PC-3 (cell line): ENCODE data around the gene ZCWPW1. TPM values are rescaled to one million over a fixed set of nuclear protein-coding genes. Genes with fewer than 3 reads are reported as not detected.

ENCODE experiments used
- ATAC-seq: fragments of 200-7000 bp; cut with Tn5 transposase; 2 replicates; pipeline ENCODE4 v1.9.1; 2020; ENCODE audit warnings: mild to moderate bottlenecking, moderate library complexity
- BruUV-seq: library from RNA; stranded (reverse); fragments of 400-500 nt; replicated peaks from 2 replicates; lab custom pipeline; 2021; lab: Mats Ljungman, UMichigan
- CTCF ChIA-PET: fragments of 300-600 bp; sonication (Branson Sonifier 250); formaldehyde crosslinking; loops from one replicate; lab custom pipeline; 2022; ENCODE audit warnings: antibody characterized with exemption; lab: Charles Lee
- POLR2A ChIA-PET: fragments of 300-600 bp; sonication (Branson Sonifier 250); formaldehyde crosslinking; loops from one replicate; lab custom pipeline; 2022; ENCODE audit warnings: antibody characterized with exemption; ENCODE audit not compliant: unreplicated experiment; lab: Charles Lee
- DNase-seq: peaks from one replicate; pipeline ENCODE4 v3.0.0-alpha.2; 2015
- H2AFZ ChIP-seq: fragments of 300-600 bp; sonication (generic); 2 replicates; pipeline ENCODE4 v1.6.0; 2016; ENCODE audit warnings: antibody characterized with exemption, low read length
- H3F3A ChIP-seq: fragments of 300-600 bp; sonication (generic); one replicate; pipeline ENCODE4 v1.6.0; 2017; ENCODE audit warnings: antibody characterized with exemption, low read length, control low read depth, mild to moderate bottlenecking; ENCODE audit not compliant: unreplicated experiment
- H3K27ac ChIP-seq: fragments of 300-600 bp; sonication (generic); 2 replicates; pipeline ENCODE4 v1.5.1; 2016; ENCODE audit warnings: mild to moderate bottlenecking, low read length
- H3K27me3 ChIP-seq: fragments of 300-600 bp; sonication (generic); 2 replicates; pipeline ENCODE4 v1.6.1; 2016; ENCODE audit warnings: low read length, mixed read lengths
- H3K36me3 ChIP-seq: fragments of 300-600 bp; sonication (generic); 2 replicates; pipeline ENCODE4 v1.6.1; 2016; ENCODE audit warnings: low read depth, mixed run types, low read length, mixed read lengths
- H3K4me1 ChIP-seq: fragments of 300-600 bp; sonication (generic); 2 replicates; pipeline ENCODE4 v1.5.1; 2016; ENCODE audit warnings: low read length; ENCODE audit not compliant: insufficient read depth
- H3K4me2 ChIP-seq: fragments of 300-600 bp; sonication (generic); 2 replicates; pipeline ENCODE4 v1.6.0; 2016; ENCODE audit warnings: low read length
- H3K4me3 ChIP-seq: fragments of 300-600 bp; sonication (generic); 2 replicates; pipeline ENCODE4 v1.5.1; 2016; ENCODE audit warnings: mild to moderate bottlenecking, low read length, mixed read lengths
- H3K79me2 ChIP-seq: fragments of 300-600 bp; sonication (generic); 2 replicates; pipeline ENCODE4 v1.6.1; 2017; ENCODE audit warnings: low read length, mixed read lengths
- H3K9ac ChIP-seq: fragments of 300-600 bp; sonication (generic); 2 replicates; pipeline ENCODE4 v1.6.0; 2016; ENCODE audit warnings: mild to moderate bottlenecking, low read length
- H3K9me2 ChIP-seq: fragments of 300-600 bp; sonication (generic); replicated peaks from 2 replicates; pipeline ENCODE4 v1.6.1; 2016; ENCODE audit warnings: mixed run types, low read length, mixed read lengths
- H3K9me3 ChIP-seq: fragments of 300-600 bp; sonication (generic); 2 replicates; pipeline ENCODE4 v1.6.1; 2016; ENCODE audit warnings: low read length, mixed read lengths
- H4K20me1 ChIP-seq: fragments of 300-600 bp; sonication (generic); 2 replicates; pipeline ENCODE4 v1.6.1; 2016; ENCODE audit warnings: low read length, mixed read lengths
- EZH2 ChIP-seq: fragments of 300-600 bp; sonication (generic); IDR thresholded peaks from one replicate; pipeline ENCODE4 v1.6.1; 2017; ENCODE audit warnings: antibody characterized with exemption, mild to moderate bottlenecking, low read length; ENCODE audit not compliant: unreplicated experiment
- EZH2phosphoT487 ChIP-seq: fragments of 300-600 bp; sonication (generic); IDR thresholded peaks from 2 replicates; pipeline ENCODE4 v1.6.1; 2018; ENCODE audit warnings: mild to moderate bottlenecking, antibody characterized with exemption, low read length, borderline replicate concordance
- intact Hi-C: fragments of 100-400 bp; cut with micrococcal nuclease; formaldehyde crosslinking; loops from 2 replicates; pipeline ENCODE4 v1.9.0; 2023
- total RNA-seq: library from RNA; depleted of rRNA; stranded (reverse); fragments of >200 nt; gene quantifications from 2 replicates; pipeline ENCODE4 v1.2.3, GENCODE V29; 2014
- TF ChIP-seq, protein P1 (sequence below): fragments of 300-600 bp; sonication (generic); conservative IDR thresholded peaks from 2 replicates; pipeline ENCODE4 v1.5.1; 2017; ENCODE audit warnings: antibody characterized with exemption, low read depth, mild to moderate bottlenecking, low read length

The ZCWPW1 gene
- total RNA-seq, 1 experiment from 2014 or later, result 2.2 TPM

DNA sequence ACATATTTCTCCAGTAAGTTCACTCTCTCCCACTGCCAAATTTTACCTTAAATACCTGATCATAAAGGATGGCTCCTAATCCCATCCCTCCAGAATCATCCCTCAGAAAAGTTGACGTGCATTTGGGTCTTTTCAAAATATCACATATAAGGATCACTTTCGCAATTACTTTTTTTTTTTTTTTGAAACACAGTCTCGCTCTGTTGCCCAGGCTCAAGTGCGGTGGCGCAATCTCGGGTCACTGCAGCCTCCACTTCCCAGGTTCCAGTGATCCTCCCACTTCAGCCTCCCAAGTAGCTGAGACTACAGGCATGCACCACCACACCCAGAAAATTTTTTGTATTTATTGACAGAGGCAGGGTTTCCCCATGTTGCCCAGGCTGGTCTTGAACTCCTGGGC lies 17.4 kb downstream of the ZCWPW1 start:
- TF ChIP-seq EZH2 (no peak), EZH2phosphoT487 (no peak)
- TF ChIP-seq, protein P1, sequence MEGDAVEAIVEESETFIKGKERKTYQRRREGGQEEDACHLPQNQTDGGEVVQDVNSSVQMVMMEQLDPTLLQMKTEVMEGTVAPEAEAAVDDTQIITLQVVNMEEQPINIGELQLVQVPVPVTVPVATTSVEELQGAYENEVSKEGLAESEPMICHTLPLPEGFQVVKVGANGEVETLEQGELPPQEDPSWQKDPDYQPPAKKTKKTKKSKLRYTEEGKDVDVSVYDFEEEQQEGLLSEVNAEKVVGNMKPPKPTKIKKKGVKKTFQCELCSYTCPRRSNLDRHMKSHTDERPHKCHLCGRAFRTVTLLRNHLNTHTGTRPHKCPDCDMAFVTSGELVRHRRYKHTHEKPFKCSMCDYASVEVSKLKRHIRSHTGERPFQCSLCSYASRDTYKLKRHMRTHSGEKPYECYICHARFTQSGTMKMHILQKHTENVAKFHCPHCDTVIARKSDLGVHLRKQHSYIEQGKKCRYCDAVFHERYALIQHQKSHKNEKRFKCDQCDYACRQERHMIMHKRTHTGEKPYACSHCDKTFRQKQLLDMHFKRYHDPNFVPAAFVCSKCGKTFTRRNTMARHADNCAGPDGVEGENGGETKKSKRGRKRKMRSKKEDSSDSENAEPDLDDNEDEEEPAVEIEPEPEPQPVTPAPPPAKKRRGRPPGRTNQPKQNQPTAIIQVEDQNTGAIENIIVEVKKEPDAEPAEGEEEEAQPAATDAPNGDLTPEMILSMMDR, result no peak
- H3F3A ChIP-seq, result no peaks in the 10 kb centered on the region
- POLR2A ChIA-PET, result no interaction called here
- no peaks in the 10 kb centered on the region for H3K9me3 ChIP-seq
- no peak for ATAC-seq
- no peak overlapping the region for H3K4me3 ChIP-seq
- H3K4me2 ChIP-seq, result no peak overlapping the region
- BruUV-seq, result no TSS peak
- no peaks in the 10 kb centered on the region for H3K9me2 ChIP-seq
- H2AFZ ChIP-seq, result no peak overlapping the region
- no peaks in the 10 kb centered on the region for H4K20me1 ChIP-seq
- no peaks in the 10 kb centered on the region for H3K36me3 ChIP-seq
- no peak overlapping the region for H3K9ac ChIP-seq
- no peak for DNase-seq
- no peak overlapping the region for H3K27ac ChIP-seq
- H3K79me2 ChIP-seq, result no peaks in the 10 kb centered on the region
- peaks cover 10% of the 10 kb centered on the region; the same call in 1 of the 2 replicates for H3K4me1 ChIP-seq
- CTCF ChIA-PET, result no interaction called here
- intact Hi-C loops, result no loop called here
- H3K27me3 ChIP-seq, result no peaks in the 10 kb centered on the region

DNA sequence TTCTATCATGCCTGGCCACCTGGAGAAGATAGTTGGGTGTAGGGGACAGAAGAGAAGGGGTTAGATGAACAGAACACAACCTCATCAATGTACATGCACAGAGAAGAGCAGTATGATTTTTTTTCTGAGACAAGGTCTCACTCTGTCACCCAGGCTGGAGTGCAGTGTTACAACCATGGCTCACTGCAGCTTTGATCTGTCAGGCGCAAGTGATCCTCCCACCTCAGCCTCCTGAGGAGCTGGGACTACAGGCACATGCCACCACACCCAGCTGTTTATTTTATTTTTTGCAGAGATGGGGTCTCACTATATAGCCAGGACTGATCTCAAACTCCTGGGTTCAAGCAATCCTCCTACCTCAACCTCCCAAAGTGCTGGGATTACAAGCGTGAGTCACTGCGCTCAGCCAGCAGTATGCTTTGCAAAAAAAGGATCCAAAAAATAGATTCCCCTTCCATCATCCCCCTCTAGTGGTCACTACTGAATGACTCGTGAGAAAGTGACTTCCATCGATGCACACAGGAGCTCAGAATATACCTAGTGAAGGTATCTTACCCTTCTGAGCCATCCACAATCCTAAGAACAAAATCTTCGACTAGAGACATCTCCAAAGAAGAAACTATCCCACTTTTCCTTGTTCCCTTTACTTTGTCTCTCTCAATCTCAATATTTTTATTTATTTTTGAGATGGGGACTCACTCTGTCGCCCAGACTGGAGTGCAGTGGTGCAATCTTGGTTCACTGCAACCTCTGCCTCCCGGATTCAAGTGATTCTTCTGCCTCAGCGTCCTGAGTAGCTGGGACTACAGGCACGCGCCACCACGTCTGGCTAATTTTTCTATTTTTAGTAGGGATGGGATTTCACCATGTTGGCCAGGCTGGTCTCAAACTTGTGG lies 21.0 kb downstream of the ZCWPW1 start:
- ChIA-PET POLR2A (interaction anchor here (0.6 kb wide), 1 partner anchor 21 kb away, joined by 4 read pairs; the partner anchor contains the start of gene ZCWPW1), CTCF (interaction anchor here (0.5 to 1.2 kb wide), 8 partner anchors 19 to 278 kb away, joined by 3 to 8 read pairs (median 4); partner anchors contain the start of genes MEPCE and ZCWPW1)
- Histone ChIP-seq H3K4me1 (peaks cover 10% of the 10 kb centered on the region; the same call in 1 of the 2 replicates), H3K9ac (no peak overlapping the region), H3K4me2 (no peak overlapping the region), H3K79me2 (no peaks in the 10 kb centered on the region), H4K20me1 (no peaks in the 10 kb centered on the region), H3K36me3 (no peaks in the 10 kb centered on the region), H3K9me2 (no peaks in the 10 kb centered on the region), H3F3A (no peaks in the 10 kb centered on the region), H3K27ac (no peak overlapping the region), H3K4me3 (no peak overlapping the region), H3K9me3 (no peaks in the 10 kb centered on the region), H2AFZ (no peak overlapping the region), H3K27me3 (no peaks in the 10 kb centered on the region)
- no TSS peak for BruUV-seq
- TF ChIP-seq, protein P1, result peak; percentile 72
- no peak for TF ChIP-seq EZH2
- no peak for TF ChIP-seq EZH2phosphoT487
- peak; percentile 87 for ATAC-seq
- intact Hi-C loops, result loop anchor here (1.0 to 10.0 kb wide), 3 partner anchors 33 to 275 kb away; partner anchors contain the start of gene PILRB
- peak; percentile 84 for DNase-seq
